Calu3 (cell line): ENCODE results near the gene GATAD2A. TPM values are rescaled to one million over a fixed set of nuclear protein-coding genes. Genes with fewer than 3 reads are reported as not detected.

Experiments used
- BruUV-seq: library from RNA; stranded (reverse); fragments of 400-500 nt; replicated peaks from 2 replicates; lab custom pipeline; 2021; lab: Mats Ljungman, UMichigan
- CTCF ChIA-PET: fragments of 300-600 bp; sonication (Branson Sonifier 250); formaldehyde crosslinking; loops from one replicate; lab custom pipeline; 2022; ENCODE audit warnings: antibody characterized with exemption; lab: Charles Lee
- DNase-seq: peaks from one replicate; pipeline ENCODE4 v3.0.0; 2022
- H3K27ac Mint-ChIP-seq: one replicate; pipeline ENCODE4 v1.8.0; 2022; ENCODE audit warnings: mixed read lengths; ENCODE audit not compliant: unreplicated experiment
- H3K27me3 Mint-ChIP-seq: one replicate; pipeline ENCODE4 v1.8.0; 2022; ENCODE audit warnings: mixed read lengths; ENCODE audit not compliant: unreplicated experiment
- H3K36me3 Mint-ChIP-seq: one replicate; pipeline ENCODE4 v1.8.0; 2022; ENCODE audit warnings: mild to moderate bottlenecking, moderate library complexity, mixed read lengths; ENCODE audit not compliant: insufficient read depth, unreplicated experiment
- H3K4me1 Mint-ChIP-seq: one replicate; pipeline ENCODE4 v1.8.0; 2022; ENCODE audit warnings: mild to moderate bottlenecking, low read depth, mixed read lengths; ENCODE audit not compliant: unreplicated experiment
- H3K4me3 Mint-ChIP-seq: one replicate; pipeline ENCODE4 v1.8.0; 2022; ENCODE audit warnings: mild to moderate bottlenecking, low read depth, moderate library complexity, mixed read lengths; ENCODE audit not compliant: unreplicated experiment
- H3K9me3 Mint-ChIP-seq: one replicate; pipeline ENCODE4 v1.8.0; 2022; ENCODE audit warnings: low read depth, mixed read lengths; ENCODE audit not compliant: unreplicated experiment
- CTCF ChIP-seq: fragments of 200-600 bp; IDR thresholded peaks from one replicate; pipeline ENCODE4 v1.8.0; 2022; ENCODE audit warnings: antibody characterized with exemption; ENCODE audit not compliant: unreplicated experiment
- intact Hi-C: fragments of 100-400 bp; cut with micrococcal nuclease; formaldehyde crosslinking; loops from one replicate; pipeline ENCODE4 v1.10.0; 2022; ENCODE audit not compliant: unreplicated experiment
- total RNA-seq: library from RNA; stranded (reverse); gene quantifications from 2 replicates; pipeline ENCODE4 v1.2.3, GENCODE V29; 2022

The GATAD2A gene
- total RNA-seq, 1 experiment from 2014 or later, result 79.8 TPM

GRCh38 chr19:19489804-19490204, 84.3 kb downstream of the GATAD2A start:
- no peaks in the 10 kb centered on the region for H3K9me3 Mint-ChIP-seq
- no peaks in the 10 kb centered on the region for H3K27me3 Mint-ChIP-seq
- TF ChIP-seq CTCF, result no peak
- DNase-seq, result no peak
- peak overlapping the region; percentile 88 for H3K27ac Mint-ChIP-seq
- intact Hi-C loops, result loop anchor here (1.0 to 5.0 kb wide), 2 partner anchors 83 to 123 kb away; partner anchors contain the start of gene GATAD2A
- H3K36me3 Mint-ChIP-seq, result peaks cover 31% of the 10 kb centered on the region
- H3K4me3 Mint-ChIP-seq, result peak overlapping the region; percentile 30
- peaks cover 34% of the 10 kb centered on the region for H3K4me1 Mint-ChIP-seq
- CTCF ChIA-PET, result interaction anchor here (0.5 to 2.6 kb wide), 7 partner anchors 45 to 344 kb away, joined by 3 to 20 read pairs (median 3); no protein-coding TSS in a partner anchor
- no TSS peak for BruUV-seq

GRCh38 chr19:19490214-19490968, 84.9 kb downstream of the GATAD2A start:
- Mint-ChIP-seq H3K4me1 (peaks cover 34% of the 10 kb centered on the region), H3K36me3 (peaks cover 37% of the 10 kb centered on the region), H3K27me3 (no peaks in the 10 kb centered on the region), H3K4me3 (no peak overlapping the region), H3K27ac (peak overlapping the region; percentile 88), H3K9me3 (no peaks in the 10 kb centered on the region)
- no TSS peak for BruUV-seq
- CTCF ChIA-PET, result interaction anchor here (0.6 to 2.6 kb wide), 9 partner anchors 35 to 344 kb away, joined by 3 to 20 read pairs (median 4); partner anchors contain the start of gene GATAD2A
- DNase-seq, result peak; percentile 74
- peak; percentile 58 for TF ChIP-seq CTCF
- intact Hi-C loops, result loop anchor here (1.0 kb wide), 1 partner anchor 123 kb away; no protein-coding TSS in a partner anchor

GRCh38 chr19:19491321-19492025, 86.0 kb downstream of the GATAD2A start:
- Mint-ChIP-seq H3K4me3 (no peak overlapping the region), H3K9me3 (no peaks in the 10 kb centered on the region), H3K4me1 (peaks cover 34% of the 10 kb centered on the region), H3K27ac (no peak overlapping the region), H3K36me3 (peaks cover 48% of the 10 kb centered on the region), H3K27me3 (no peaks in the 10 kb centered on the region)
- TF ChIP-seq CTCF, result no peak
- CTCF ChIA-PET, result interaction anchor here (0.6 to 2.6 kb wide), 4 partner anchors 86 to 127 kb away, joined by 3 to 20 read pairs (median 7); partner anchors contain the start of gene GATAD2A
- DNase-seq, result no peak
- no TSS peak for BruUV-seq
- intact Hi-C loops, result no loop called here

GRCh38 chr19:19492026-19492610, 86.6 kb downstream of the GATAD2A start:
- Mint-ChIP-seq H3K4me3 (no peak overlapping the region), H3K27ac (no peak overlapping the region), H3K4me1 (peaks cover 34% of the 10 kb centered on the region), H3K9me3 (no peaks in the 10 kb centered on the region), H3K27me3 (no peaks in the 10 kb centered on the region), H3K36me3 (peaks cover 51% of the 10 kb centered on the region)
- BruUV-seq, result no TSS peak
- intact Hi-C loops, result no loop called here
- TF ChIP-seq CTCF, result no peak
- CTCF ChIA-PET, result interaction anchor here (0.5 kb wide), 1 partner anchor 19 kb away, joined by 3 read pairs; no protein-coding TSS in a partner anchor
- no peak for DNase-seq
